Effector memory CD4-positive, alpha-beta T cell (primary cell): ENCODE results near the gene PCDHGA4.
"Not testable (repeated sequence)": the region's sequence is repeated elsewhere in the genome, so short reads cannot be mapped to it uniquely, and the experiment has no call there.

Experiments used
- DNase-seq, 3 donors: peaks; one replicate each; pipeline ENCODE4 v3.0.0-alpha.2; 2020
- H3K27ac ChIP-seq: 2 replicates; pipeline ENCODE4 v1.7.0; 2013; ENCODE audit warnings: mild to moderate bottlenecking, low read length, moderate library complexity; ENCODE audit not compliant: insufficient read depth, poor library complexity, severe bottlenecking
- H3K27me3 ChIP-seq: replicated peaks from 2 replicates; pipeline ENCODE4 v1.7.0; 2013; ENCODE audit warnings: mild to moderate bottlenecking, low read length; ENCODE audit not compliant: insufficient read depth, control insufficient read depth, poor library complexity, severe bottlenecking
- H3K36me3 ChIP-seq: 2 replicates; pipeline ENCODE4 v1.7.0; 2013; ENCODE audit warnings: mild to moderate bottlenecking, low read length, moderate library complexity; ENCODE audit not compliant: control insufficient read depth, insufficient read depth
- H3K4me1 ChIP-seq: 2 replicates; pipeline ENCODE4 v1.7.0; 2013; ENCODE audit warnings: low read length, mild to moderate bottlenecking; ENCODE audit not compliant: control insufficient read depth, insufficient read depth, poor library complexity, severe bottlenecking
- H3K4me3 ChIP-seq: 2 replicates; pipeline ENCODE4 v1.7.0; 2013; ENCODE audit warnings: low read length, low read depth, mild to moderate bottlenecking; ENCODE audit not compliant: insufficient read depth, poor library complexity, severe bottlenecking
- H3K9me3 ChIP-seq: 2 replicates; pipeline ENCODE4 v1.7.0; 2013; ENCODE audit warnings: mild to moderate bottlenecking, low read length, moderate library complexity; ENCODE audit not compliant: control insufficient read depth

Gene PCDHGA4

DNA sequence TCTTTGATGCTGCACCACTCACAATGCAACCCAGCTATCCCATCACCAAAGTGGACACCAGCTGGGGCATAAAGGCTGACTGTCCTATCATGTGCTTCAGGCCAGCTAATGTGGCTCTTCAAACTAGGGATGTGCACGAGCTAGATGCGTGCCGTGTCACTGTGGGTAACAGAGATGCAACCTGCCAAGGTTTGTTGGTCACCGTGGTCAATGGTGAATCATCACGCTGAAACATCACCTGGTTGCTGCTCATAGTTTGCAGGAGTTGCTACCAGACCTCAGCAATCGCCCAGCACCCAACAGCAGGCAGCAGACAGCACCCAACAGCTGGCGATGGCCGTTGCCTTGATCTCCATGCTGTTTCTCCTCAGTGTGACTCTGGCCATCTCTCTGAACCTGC lies 26.6 kb upstream of the PCDHGA4 start:
- DNase-seq: no peak
- Histone ChIP-seq H3K27ac (no peak overlapping the region), H3K4me3 (no peak overlapping the region), H3K36me3 (no peaks in the 10 kb centered on the region), H3K9me3 (peaks cover 7% of the 10 kb centered on the region), H3K4me1 (no peaks in the 10 kb centered on the region), H3K27me3 (peaks cover 15% of the 10 kb centered on the region)

DNA sequence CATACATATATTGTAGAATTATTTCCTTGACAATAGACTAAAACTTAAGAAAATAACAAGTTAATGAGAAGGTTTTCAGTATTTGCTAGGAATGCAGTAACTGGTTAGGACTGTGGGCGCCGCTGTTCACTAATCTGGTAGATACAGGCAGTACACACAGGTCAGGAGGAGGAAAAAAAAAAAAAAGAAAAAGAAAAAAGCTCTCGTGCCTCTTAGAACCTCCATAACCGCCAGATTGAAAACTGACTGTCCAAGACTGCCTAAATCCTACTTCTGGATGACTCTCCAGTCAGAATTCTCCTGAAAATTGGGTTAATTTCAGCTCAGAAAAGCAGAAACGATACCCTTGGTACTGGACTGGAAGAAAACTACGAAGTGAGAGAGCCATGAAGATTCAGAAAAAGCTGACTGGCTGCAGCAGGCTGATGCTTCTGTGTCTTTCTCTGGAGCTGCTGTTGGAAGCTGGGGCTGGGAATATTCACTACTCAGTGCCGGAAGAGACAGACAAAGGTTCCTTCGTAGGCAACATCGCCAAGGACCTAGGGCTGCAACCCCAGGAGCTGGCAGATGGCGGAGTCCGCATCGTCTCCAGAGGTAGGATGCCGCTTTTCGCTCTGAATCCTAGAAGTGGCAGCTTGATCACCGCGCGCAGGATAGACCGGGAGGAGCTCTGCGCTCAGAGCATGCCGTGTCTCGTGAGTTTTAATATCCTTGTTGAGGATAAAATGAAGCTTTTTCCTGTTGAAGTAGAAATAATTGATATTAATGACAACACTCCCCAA lies 24.3 kb upstream of the PCDHGA4 start, which contains the start of gene PCDHGA1:
TSS of gene PCDHGA1 (plus strand) at position 216 of the 782 bp plus-strand sequence.
- H3K27ac ChIP-seq: no peak within 1 kb of the TSS
- H3K36me3 ChIP-seq: no peaks in the 10 kb centered on the region
- peak in 1 of 3 donors; percentile 14 for DNase-seq
- peaks cover 10% of the 10 kb centered on the region for H3K9me3 ChIP-seq
- no peak within 1 kb of the TSS for H3K4me3 ChIP-seq
- no peaks in the 10 kb centered on the region for H3K4me1 ChIP-seq
- H3K27me3 ChIP-seq: peaks cover 18% of the 10 kb centered on the region

DNA sequence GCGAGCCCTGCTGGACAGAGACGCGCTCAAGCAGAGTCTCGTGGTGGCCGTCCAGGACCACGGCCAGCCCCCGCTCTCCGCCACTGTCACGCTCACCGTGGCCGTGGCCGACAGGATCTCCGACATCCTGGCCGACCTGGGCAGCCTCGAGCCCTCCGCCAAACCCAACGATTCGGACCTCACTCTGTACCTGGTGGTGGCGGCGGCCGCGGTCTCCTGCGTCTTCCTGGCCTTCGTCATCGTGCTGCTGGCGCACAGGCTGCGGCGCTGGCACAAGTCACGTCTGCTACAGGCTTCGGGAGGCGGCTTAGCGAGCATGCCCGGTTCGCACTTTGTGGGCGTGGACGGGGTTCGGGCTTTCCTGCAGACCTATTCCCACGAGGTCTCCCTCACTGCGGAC lies 22.2 kb upstream of the PCDHGA4 start:
- H3K9me3 ChIP-seq, DNase-seq, H3K27ac ChIP-seq, H3K4me3 ChIP-seq, H3K36me3 ChIP-seq, H3K4me1 ChIP-seq: not testable (repeated sequence)
- peaks cover 18% of the 10 kb centered on the region for H3K27me3 ChIP-seq

DNA sequence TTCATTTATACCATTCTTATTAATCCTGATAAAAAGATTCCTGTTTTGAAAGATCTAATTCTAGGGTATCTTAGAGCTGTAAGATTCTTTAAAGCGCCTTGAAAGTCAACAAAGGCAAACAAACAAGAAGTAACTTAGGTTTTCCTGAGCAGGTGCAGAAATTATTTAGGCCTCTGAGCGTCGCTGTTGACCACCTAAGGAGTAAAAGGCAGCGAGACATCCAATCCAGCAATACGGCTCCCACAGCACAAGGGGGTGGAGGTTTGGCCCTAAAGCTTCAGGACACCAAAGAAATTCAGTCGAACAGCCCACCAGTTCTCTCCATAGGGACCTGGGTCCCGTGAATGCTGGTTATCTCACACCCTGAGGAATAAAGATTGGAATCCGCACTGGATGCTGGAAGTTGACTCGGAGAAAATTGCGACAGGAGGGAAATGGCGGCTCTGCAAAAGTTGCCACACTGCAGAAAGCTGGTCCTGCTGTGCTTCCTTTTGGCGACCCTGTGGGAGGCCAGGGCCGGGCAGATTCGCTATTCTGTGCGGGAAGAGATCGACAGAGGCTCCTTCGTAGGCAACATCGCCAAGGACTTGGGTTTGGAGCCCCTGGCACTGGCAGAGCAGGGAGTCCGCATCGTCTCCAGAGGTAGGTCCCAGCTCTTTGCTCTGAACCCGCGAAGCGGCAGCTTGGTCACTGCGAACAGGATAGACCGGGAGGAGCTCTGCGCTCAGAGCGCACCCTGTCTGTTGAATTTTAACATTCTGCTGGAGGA lies 16.1 kb upstream of the PCDHGA4 start, which contains the start of gene PCDHGA2:
TSS of gene PCDHGA2 (plus strand) at position 223 of the 769 bp plus-strand sequence.
- DNase-seq: no peak
- Histone ChIP-seq H3K36me3 (no peaks in the 10 kb centered on the region), H3K27ac (no peak within 1 kb of the TSS), H3K9me3 (peaks cover 3% of the 10 kb centered on the region), H3K27me3 (peaks cover 16% of the 10 kb centered on the region), H3K4me1 (no peaks in the 10 kb centered on the region), H3K4me3 (no peak within 1 kb of the TSS)

DNA sequence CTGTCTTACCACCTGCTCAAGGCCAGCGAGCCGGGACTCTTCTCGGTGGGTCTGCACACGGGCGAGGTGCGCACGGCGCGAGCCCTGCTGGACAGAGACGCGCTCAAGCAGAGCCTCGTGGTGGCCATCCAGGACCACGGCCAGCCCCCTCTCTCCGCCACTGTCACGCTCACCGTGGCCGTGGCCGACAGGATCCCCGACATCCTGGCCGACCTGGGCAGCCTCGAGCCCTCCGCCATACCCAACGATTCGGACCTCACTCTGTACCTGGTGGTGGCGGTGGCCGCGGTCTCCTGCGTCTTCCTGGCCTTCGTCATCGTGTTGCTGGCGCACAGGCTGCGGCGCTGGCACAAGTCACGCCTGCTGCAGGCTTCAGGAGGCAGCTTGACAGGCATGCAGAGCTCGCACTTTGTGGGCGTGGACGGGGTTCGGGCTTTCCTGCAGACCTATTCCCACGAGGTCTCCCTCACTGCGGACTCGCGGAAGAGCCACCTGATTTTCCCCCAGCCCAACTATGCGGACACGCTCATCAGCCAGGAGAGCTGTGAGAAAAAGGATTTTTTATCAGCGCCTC lies 14.0 kb upstream of the PCDHGA4 start:
- not testable (repeated sequence) for H3K4me1 ChIP-seq, H3K9me3 ChIP-seq, DNase-seq, H3K27ac ChIP-seq, H3K36me3 ChIP-seq, H3K4me3 ChIP-seq
- peaks cover 19% of the 10 kb centered on the region for H3K27me3 ChIP-seq

DNA sequence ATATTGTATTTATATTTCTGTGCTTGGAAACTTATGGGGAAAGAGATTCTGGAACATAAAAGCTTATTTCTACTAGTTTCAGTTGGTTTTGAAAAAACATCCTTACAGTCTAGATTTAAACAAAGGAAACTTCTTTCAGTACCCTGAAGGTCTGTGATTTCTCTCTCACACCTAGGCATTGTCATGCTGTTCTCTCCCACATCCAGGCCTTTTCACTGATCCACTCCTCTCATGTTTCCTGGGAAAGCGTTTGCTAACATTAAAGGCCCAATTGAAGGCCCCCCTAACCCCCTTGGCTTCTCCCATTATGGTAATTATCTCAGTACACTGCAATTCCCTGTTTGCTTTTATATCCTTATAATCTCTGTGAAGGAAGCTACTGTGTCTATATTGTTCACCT lies 12.0 kb upstream of the PCDHGA4 start:
- no peak for DNase-seq
- no peak overlapping the region for H3K27ac ChIP-seq
- no peaks in the 10 kb centered on the region for H3K4me1 ChIP-seq
- no peaks in the 10 kb centered on the region for H3K36me3 ChIP-seq
- peaks cover 18% of the 10 kb centered on the region for H3K27me3 ChIP-seq
- no peaks in the 10 kb centered on the region for H3K9me3 ChIP-seq
- H3K4me3 ChIP-seq: no peak overlapping the region

DNA sequence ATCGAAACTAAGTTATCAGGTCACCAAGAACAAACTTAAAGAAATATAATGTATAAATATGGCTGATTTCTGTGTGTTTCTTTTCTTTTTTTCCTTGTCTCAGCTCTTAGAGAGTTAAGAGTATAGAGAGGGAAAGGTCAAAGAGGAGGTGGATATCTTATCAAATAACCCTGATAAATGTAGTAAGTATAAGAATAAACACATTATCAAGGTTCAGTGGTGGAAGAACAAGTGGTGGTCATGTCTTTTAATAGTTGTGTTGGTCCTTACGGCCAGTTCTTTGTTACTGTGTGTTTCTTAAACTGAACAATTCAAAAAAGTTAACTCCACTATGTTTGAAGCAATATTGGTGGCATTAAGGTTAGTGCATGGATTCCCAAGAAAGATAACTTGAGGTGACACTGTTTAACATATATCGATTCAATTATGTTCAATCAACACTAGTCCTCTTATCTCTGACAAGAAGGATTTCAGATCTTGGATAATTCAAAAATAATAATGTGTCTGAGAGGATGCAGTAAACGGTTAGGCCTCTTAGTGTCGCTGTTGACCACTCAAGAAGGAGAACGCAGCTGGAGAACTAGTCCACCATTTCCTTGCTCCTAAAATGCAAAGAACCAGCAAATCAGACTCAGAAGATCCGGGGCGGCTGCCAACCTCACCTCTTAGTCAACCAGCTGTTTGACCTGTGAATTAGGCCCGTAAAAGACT lies 11.4 kb upstream of the PCDHGA4 start, which contains the start of gene PCDHGA3:
TSS of gene PCDHGA3 (plus strand) at position 588 of the 711 bp plus-strand sequence. CDS start 205 bp downstream, outside the sequence.
- no peak within 1 kb of the TSS for H3K4me3 ChIP-seq
- H3K9me3 ChIP-seq: no peaks in the 10 kb centered on the region
- no peak within 1 kb of the TSS for H3K27ac ChIP-seq
- no peak for DNase-seq
- peaks cover 12% of the 10 kb centered on the region for H3K27me3 ChIP-seq
- H3K4me1 ChIP-seq: no peaks in the 10 kb centered on the region
- H3K36me3 ChIP-seq: no peaks in the 10 kb centered on the region

DNA sequence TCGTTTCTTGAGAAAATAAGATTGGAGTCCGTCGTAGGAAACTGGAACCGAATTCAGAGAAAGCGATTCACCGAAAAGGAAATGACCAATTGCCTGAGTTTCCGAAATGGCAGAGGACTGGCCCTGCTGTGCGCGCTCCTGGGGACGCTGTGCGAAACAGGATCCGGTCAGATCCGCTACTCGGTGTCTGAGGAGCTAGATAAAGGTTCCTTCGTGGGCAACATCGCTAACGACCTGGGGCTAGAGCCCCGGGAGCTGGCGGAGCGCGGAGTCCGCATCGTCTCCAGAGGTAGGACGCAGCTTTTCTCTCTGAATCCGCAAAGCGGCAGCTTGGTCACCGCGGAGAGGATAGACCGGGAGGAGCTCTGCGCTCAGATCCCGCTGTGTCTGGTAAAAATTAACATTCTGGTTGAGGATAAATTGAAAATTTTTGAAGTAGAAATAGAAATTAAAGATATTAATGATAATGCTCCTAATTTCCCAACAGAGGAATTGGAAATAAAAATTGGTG lies 10.8 kb upstream of the PCDHGA4 start:
- DNase-seq: no peak
- no peak overlapping the region for H3K27ac ChIP-seq
- no peak overlapping the region for H3K4me3 ChIP-seq
- H3K9me3 ChIP-seq: no peaks in the 10 kb centered on the region
- no peaks in the 10 kb centered on the region for H3K36me3 ChIP-seq
- peaks cover 10% of the 10 kb centered on the region for H3K27me3 ChIP-seq
- no peaks in the 10 kb centered on the region for H3K4me1 ChIP-seq

DNA sequence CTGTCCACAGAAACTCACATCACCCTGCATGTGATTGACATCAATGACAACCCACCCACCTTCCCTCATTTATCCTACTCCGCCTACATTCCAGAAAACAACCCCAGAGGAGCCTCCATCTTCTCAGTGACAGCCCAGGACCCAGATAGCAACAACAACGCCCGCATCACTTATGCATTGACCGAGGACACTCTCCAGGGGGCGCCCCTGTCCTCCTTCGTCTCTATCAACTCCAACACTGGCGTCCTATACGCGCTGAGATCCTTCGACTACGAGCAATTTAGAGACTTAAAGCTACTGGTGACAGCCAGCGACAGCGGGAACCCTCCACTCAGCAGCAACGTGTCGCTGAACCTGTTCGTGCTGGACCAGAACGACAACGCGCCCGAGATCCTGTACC lies 9.5 kb upstream of the PCDHGA4 start:
- Histone ChIP-seq H3K36me3 (no peaks in the 10 kb centered on the region), H3K27me3 (peaks cover 12% of the 10 kb centered on the region), H3K9me3 (no peaks in the 10 kb centered on the region), H3K4me3 (no peak overlapping the region), H3K27ac (no peak overlapping the region), H3K4me1 (no peaks in the 10 kb centered on the region)
- DNase-seq: no peak
